Sigmoid colon (tissue), 4 donors: ENCODE data around the gene SRP19.

Experiments
- POLR2A ChIP-seq, 2 donors: fragments of 450-650 bp; IDR thresholded peaks; one replicate each; pipeline ENCODE4 v1.6.1; 2016; ENCODE audit warnings: antibody characterized with exemption in 2 of 2, mild to moderate bottlenecking in 2 of 2, moderate library complexity in 2 of 2
- POLR2AphosphoS5 ChIP-seq, 4 donors: sonication (generic); formaldehyde crosslinking; IDR thresholded peaks; one replicate each; pipeline ENCODE4 v1.6.1; 2017; ENCODE audit warnings: antibody characterized with exemption in 4 of 4
- TF ChIP-seq, protein P1 (sequence below), 4 experiments: fragments of 450-650 bp in 3 of 4; fragments of 200-600 bp in 1 of 4; IDR thresholded peaks; one replicate each; pipeline ENCODE4 v1.5.1; 2016 to 2019; ENCODE audit warnings: antibody characterized with exemption in 4 of 4, mild to moderate bottlenecking in 3 of 4, moderate library complexity in 2 of 4

DNA sequence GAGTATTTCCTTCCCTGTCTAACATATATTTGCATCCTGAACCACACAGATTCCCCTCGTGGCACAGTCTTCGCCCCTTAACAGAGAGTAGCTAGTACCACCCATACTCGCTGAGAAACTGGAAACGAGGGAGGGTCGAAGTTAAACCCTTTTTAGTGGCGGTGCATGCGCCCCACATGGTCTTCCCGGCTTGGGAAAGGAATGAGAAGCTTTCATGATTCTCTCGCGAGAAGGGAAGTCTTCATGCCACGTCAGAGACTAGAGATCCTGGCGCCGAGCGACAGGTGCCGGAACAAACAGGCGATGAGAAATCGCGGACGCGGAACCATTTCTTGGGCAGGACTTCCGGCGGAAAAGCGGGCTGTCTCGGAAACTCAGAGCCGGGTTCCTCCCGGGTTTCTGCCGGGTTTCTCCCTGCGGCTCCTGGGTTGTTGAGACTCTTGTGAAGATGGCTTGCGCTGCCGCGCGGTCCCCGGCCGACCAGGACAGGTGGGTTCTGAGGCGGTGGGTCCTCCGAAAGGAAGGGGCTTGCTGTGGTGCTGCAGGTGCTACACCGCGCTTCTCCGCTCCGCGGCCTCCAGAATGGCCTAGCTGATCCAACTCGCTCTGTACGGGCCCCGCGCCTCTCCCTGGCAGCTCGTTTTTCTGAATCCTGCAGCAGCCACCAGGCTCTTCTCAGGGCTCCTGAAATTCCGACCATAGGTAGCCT, at the start of gene SRP19:
- TF ChIP-seq, protein P1, sequence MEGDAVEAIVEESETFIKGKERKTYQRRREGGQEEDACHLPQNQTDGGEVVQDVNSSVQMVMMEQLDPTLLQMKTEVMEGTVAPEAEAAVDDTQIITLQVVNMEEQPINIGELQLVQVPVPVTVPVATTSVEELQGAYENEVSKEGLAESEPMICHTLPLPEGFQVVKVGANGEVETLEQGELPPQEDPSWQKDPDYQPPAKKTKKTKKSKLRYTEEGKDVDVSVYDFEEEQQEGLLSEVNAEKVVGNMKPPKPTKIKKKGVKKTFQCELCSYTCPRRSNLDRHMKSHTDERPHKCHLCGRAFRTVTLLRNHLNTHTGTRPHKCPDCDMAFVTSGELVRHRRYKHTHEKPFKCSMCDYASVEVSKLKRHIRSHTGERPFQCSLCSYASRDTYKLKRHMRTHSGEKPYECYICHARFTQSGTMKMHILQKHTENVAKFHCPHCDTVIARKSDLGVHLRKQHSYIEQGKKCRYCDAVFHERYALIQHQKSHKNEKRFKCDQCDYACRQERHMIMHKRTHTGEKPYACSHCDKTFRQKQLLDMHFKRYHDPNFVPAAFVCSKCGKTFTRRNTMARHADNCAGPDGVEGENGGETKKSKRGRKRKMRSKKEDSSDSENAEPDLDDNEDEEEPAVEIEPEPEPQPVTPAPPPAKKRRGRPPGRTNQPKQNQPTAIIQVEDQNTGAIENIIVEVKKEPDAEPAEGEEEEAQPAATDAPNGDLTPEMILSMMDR (IDR thresholded peaks at IDR 0.05): no peak
- peak; percentile 69 to 92 (median 84) for TF ChIP-seq POLR2AphosphoS5 (IDR thresholded peaks at IDR 0.05)
- TF ChIP-seq POLR2A (IDR thresholded peaks at IDR 0.05): peak; percentile 72 to 79
